22Rv1 (cell line): ENCODE measurements around the gene UBE2N.

Source experiments
- CTCF ChIP-seq: fragments of 450-650 bp; IDR thresholded peaks from 2 replicates; pipeline ENCODE4 v1.5.1; 2017; ENCODE audit warnings: mild to moderate bottlenecking
- ZFX ChIP-seq: fragments of 450-650 bp; IDR thresholded peaks from 2 replicates; pipeline ENCODE4 v1.6.1; 2017; ENCODE audit warnings: antibody characterized with exemption, borderline replicate concordance

- TF ChIP-seq CTCF (no peak), ZFX (no peak)
These were observed 12.3 kb downstream of the UBE2N start for GRCh38 chr12:93429448-93429847.
